IMR-90 (cell line): ENCODE data around the gene PSMA7. TPM values are rescaled to one million over a fixed set of nuclear protein-coding genes. Genes with fewer than 3 reads are reported as not detected.

ENCODE experiments used
- ATAC-seq: fragments of 200-7000 bp; cut with Tn5 transposase; 2 replicates; pipeline ENCODE4 v1.9.1; 2020; ENCODE audit warnings: low read depth, mild to moderate bottlenecking, moderate library complexity
- BruUV-seq: library from RNA; stranded (reverse); fragments of 400-500 nt; replicated peaks from 2 replicates; lab custom pipeline; 2021; lab: Mats Ljungman, UMichigan
- CTCF ChIA-PET: fragments of 300-600 bp; formaldehyde crosslinking; extraction: SDS; loops from one replicate; lab custom pipeline; 2021; ENCODE audit warnings: antibody characterized with exemption; lab: Yijun Ruan, JAX
- POLR2A ChIA-PET: fragments of 300-600 bp; sonication (Branson Sonifier 250); formaldehyde crosslinking; loops from one replicate; lab custom pipeline; 2022; ENCODE audit warnings: antibody characterized with exemption; ENCODE audit not compliant: unreplicated experiment; lab: Charles Lee
- DNase-seq: peaks from one replicate; pipeline ENCODE4 v3.0.0; 2013
- H2AFZ ChIP-seq: replicated peaks from 2 replicates; pipeline ENCODE3; 2013; ENCODE audit warnings: low read length, mild to moderate bottlenecking; ENCODE audit not compliant: poor library complexity
- H2AK5ac ChIP-seq: 2 replicates; pipeline ENCODE4 v1.6.1; 2013; ENCODE audit warnings: low read depth, low read length, inconsistent platforms
- H2AK9ac ChIP-seq: replicated peaks from 2 replicates; pipeline ENCODE3; 2013; ENCODE audit warnings: mild to moderate bottlenecking, low read depth, low read length, moderate library complexity; ENCODE audit not compliant: poor library complexity
- H2BK120ac ChIP-seq: 2 replicates; pipeline ENCODE4 v1.6.1; 2013; ENCODE audit warnings: low read depth, low read length, inconsistent platforms
- H2BK15ac ChIP-seq: 3 replicates; pipeline ENCODE4 v1.6.1; 2013; ENCODE audit warnings: low read depth, low read length, inconsistent platforms
- H2BK20ac ChIP-seq: 2 replicates; pipeline ENCODE4 v1.6.1; 2013; ENCODE audit warnings: low read depth, mild to moderate bottlenecking, inconsistent platforms, low read length, moderate library complexity
- H2BK5ac ChIP-seq: 2 replicates; pipeline ENCODE4 v1.6.1; 2013; ENCODE audit warnings: mild to moderate bottlenecking, low read depth, low read length, inconsistent platforms; ENCODE audit not compliant: poor library complexity, severe bottlenecking
- H3K14ac ChIP-seq: replicated peaks from 2 replicates; pipeline ENCODE4 v1.6.1; 2013; ENCODE audit warnings: low read depth, low read length, inconsistent platforms
- H3K18ac ChIP-seq: 2 replicates; pipeline ENCODE4 v1.6.1; 2013; ENCODE audit warnings: low read depth, low read length, control low read depth
- H3K23ac ChIP-seq: 2 replicates; pipeline ENCODE4 v1.6.1; 2013; ENCODE audit warnings: low read depth, low read length, inconsistent platforms
- H3K27ac ChIP-seq: 2 replicates; pipeline ENCODE4 v1.5.1; 2013; ENCODE audit warnings: mild to moderate bottlenecking, control low read depth, low read length; ENCODE audit not compliant: insufficient read depth
- H3K27me3 ChIP-seq: 2 replicates; pipeline ENCODE4 v1.6.1; 2013; ENCODE audit warnings: low read length; ENCODE audit not compliant: control insufficient read depth, insufficient read depth
- H3K36me3 ChIP-seq: 2 replicates; pipeline ENCODE4 v1.6.1; 2013; ENCODE audit warnings: low read length, mixed read lengths; ENCODE audit not compliant: control insufficient read depth, insufficient read depth
- H3K4ac ChIP-seq: 2 replicates; pipeline ENCODE4 v1.6.1; 2013; ENCODE audit warnings: low read depth, low read length, inconsistent platforms
- H3K4me1 ChIP-seq: 2 replicates; pipeline ENCODE4 v1.6.1; 2013; ENCODE audit warnings: low read length, mixed read lengths; ENCODE audit not compliant: control insufficient read depth, insufficient read depth
- H3K4me2 ChIP-seq: 2 replicates; pipeline ENCODE4 v1.6.1; 2013; ENCODE audit warnings: low read depth, mild to moderate bottlenecking, control low read depth, low read length, moderate library complexity
- H3K4me3 ChIP-seq: 2 replicates; pipeline ENCODE4 v1.5.1; 2013; ENCODE audit warnings: low read depth, mild to moderate bottlenecking, control low read depth, low read length, moderate library complexity; ENCODE audit not compliant: insufficient read depth
- H3K56ac ChIP-seq: 2 replicates; pipeline ENCODE4 v1.6.1; 2013; ENCODE audit warnings: low read length, inconsistent platforms; ENCODE audit not compliant: insufficient read depth; ENCODE audit errors: extremely low read depth
- H3K79me1 ChIP-seq, 2 experiments: 2 replicates each; pipeline ENCODE4 v1.6.1; 2013; ENCODE audit warnings: low read length in 2 of 2, inconsistent platforms in 1 of 2, low read depth in 1 of 2
- H3K9ac ChIP-seq: 2 replicates; pipeline ENCODE4 v1.6.1; 2013; ENCODE audit warnings: low read depth, low read length, control low read depth
- H3K9me1 ChIP-seq: 2 replicates; pipeline ENCODE4 v1.6.1; 2013; ENCODE audit warnings: low read length, inconsistent platforms; ENCODE audit not compliant: insufficient read depth
- H3K9me3 ChIP-seq: 2 replicates; pipeline ENCODE4 v1.6.1; 2013; ENCODE audit warnings: low read length; ENCODE audit not compliant: control insufficient read depth, insufficient read depth
- H4K20me1 ChIP-seq: 2 replicates; pipeline ENCODE4 v1.6.1; 2013; ENCODE audit warnings: low read length, inconsistent platforms; ENCODE audit not compliant: insufficient read depth
- H4K5ac ChIP-seq: 2 replicates; pipeline ENCODE4 v1.6.1; 2013; ENCODE audit warnings: mild to moderate bottlenecking, low read depth, low read length, control low read depth
- H4K8ac ChIP-seq, 2 experiments: 2 replicates each; pipeline ENCODE4 v1.6.1; 2013; ENCODE audit warnings: low read depth in 2 of 2, low read length in 2 of 2, control low read depth in 1 of 2, inconsistent platforms in 1 of 2
- H4K91ac ChIP-seq: 2 replicates; pipeline ENCODE4 v1.6.1; 2013; ENCODE audit warnings: low read depth, low read length, inconsistent platforms; ENCODE audit not compliant: insufficient read depth
- BHLHE40 ChIP-seq: fragments of 150-350 bp; IDR thresholded peaks from 2 replicates; pipeline ENCODE4 v1.6.1; 2016; ENCODE audit warnings: mild to moderate bottlenecking, low read depth, low read length
- FOS ChIP-seq: fragments of 150-350 bp; IDR thresholded peaks from 2 replicates; pipeline ENCODE4 v1.6.1; 2016; ENCODE audit warnings: low read depth, low read length
- MAZ ChIP-seq: IDR thresholded peaks from 2 replicates; pipeline ENCODE4 v1.6.1; 2012; ENCODE audit warnings: low read depth, mild to moderate bottlenecking, low read length, improper control_type of control experiment, moderate library complexity, borderline replicate concordance
- WGBS, 2 experiments: methylation state at CpG; one replicate each; pipeline versions ENCODE4 v1.1.5 to v1.1.7; 2013; ENCODE audit warnings: missing lambda C conversion rate in 2 of 2; ENCODE audit not compliant: insufficient read length in 1 of 2; ENCODE audit errors: extremely low coverage in 2 of 2; 5-methylcytosine and 5-hydroxymethylcytosine counted together
- dilution Hi-C: fragments of 300-500 bp; cut with HindIII; formaldehyde crosslinking; loops from one replicate; pipeline ENCODE4 v1.14.3; 2018; ENCODE audit warnings: low sequenced_read_pairs; ENCODE audit not compliant: unreplicated experiment
- in situ Hi-C: fragments of 300-500 bp; cut with MboI; formaldehyde crosslinking; loops from 3 replicates; pipeline ENCODE4 v1.14.3; 2019; ENCODE audit warnings: low sequenced_read_pairs, inconsistent platforms, mixed read lengths
- intact Hi-C: fragments of 100-400 bp; cut with micrococcal nuclease; formaldehyde crosslinking; loops from 2 replicates; pipeline ENCODE4 v1.10.0; 2022
- polyA plus RNA-seq, 3 experiments: library from polyadenylated mRNA; depleted of rRNA; stranded (reverse); fragments of >200 nt; gene quantifications; 2 replicates each; pipeline ENCODE4 v1.2.3, GENCODE V29; 2012; ENCODE audit warnings: low replicate concordance in 1 of 3
- total RNA-seq: library from RNA; depleted of rRNA; stranded (reverse); fragments of >200 nt; gene quantifications from 2 replicates; pipeline ENCODE4 v1.2.3, GENCODE V29; 2012
- TF ChIP-seq, protein P1 (sequence below): conservative IDR thresholded peaks from 2 replicates; pipeline ENCODE4 v1.5.1; 2012; ENCODE audit warnings: mild to moderate bottlenecking, low read depth, low read length, improper control_type of control experiment
- TF ChIP-seq, protein P2 (sequence below): fragments of 150-350 bp; IDR thresholded peaks from 2 replicates; pipeline ENCODE4 v1.6.1; 2017; ENCODE audit warnings: mild to moderate bottlenecking, antibody characterized with exemption, low read length, low read depth

PSMA7 gene
- total and polyA plus RNA-seq, 2 of the 4 experiments (the other 2 are of a cell fraction) = 417 to 458 TPM

DNA sequence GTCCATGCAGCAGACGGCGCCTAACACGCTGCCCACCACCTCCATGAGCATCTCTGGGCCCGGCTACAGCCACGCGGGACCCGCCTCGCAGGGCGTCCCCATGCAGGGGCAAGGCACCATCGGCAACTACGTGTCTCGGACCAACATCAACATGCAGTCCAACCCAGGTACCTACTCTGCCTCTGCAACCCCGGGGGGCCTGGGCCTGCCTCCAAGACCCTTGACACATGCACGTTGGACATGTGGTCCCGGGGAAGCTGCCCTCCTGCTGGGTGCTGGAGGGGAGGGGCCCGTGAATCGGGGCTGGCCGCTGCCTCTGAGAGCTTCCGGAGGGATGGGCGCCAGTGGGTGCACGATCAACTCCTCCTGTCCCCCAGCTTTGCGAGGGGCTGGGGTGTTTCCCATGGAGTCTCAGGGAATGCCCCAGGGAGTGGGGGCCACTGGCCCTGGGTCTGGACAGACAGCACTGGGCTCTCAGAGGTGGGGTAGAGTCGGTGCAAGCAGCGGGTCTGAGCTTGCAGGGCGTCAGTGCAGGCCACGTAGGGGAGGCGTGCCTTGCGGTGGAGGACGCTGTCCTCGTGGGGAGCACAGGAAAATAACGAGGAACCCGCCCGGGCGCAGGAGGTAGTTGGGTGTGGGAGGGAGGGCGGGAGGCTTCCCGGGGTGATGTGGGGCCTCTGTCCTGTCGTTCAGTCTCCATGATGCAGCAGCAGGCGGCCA, 19.7 kb upstream of the PSMA7 start:
- Histone ChIP-seq H2BK120ac (no peak overlapping the region), H2BK5ac (no peak overlapping the region), H2BK20ac (no peak overlapping the region), H3K79me1 (peaks cover 8 to 37% of the 10 kb centered on the region in 2 experiments), H3K27me3 (no peaks in the 10 kb centered on the region), H4K5ac (no peak overlapping the region), H2AK9ac (no peak overlapping the region), H3K4me2 (no peak overlapping the region), H2AK5ac (no peak overlapping the region), H3K4ac (no peak overlapping the region), H2AFZ (no peak overlapping the region), H3K14ac (no peak overlapping the region), H3K36me3 (peaks cover 55% of the 10 kb centered on the region), H3K9me1 (peaks cover 16% of the 10 kb centered on the region; the same call in 1 of the 2 replicates), H3K4me3 (no peak overlapping the region), H4K91ac (no peak overlapping the region), H3K27ac (no peak overlapping the region), H4K8ac (no peak overlapping the region), H3K9me3 (no peaks in the 10 kb centered on the region), H3K18ac (no peak overlapping the region), H3K56ac (no peak overlapping the region), H3K9ac (no peak overlapping the region), H2BK15ac (no peak overlapping the region), H3K23ac (no peak overlapping the region), H3K4me1 (peaks cover 7% of the 10 kb centered on the region), H4K20me1 (peaks cover 23% of the 10 kb centered on the region)
- in situ Hi-C loops (no loop called here), dilution Hi-C loops (no loop called here), intact Hi-C loops (no loop called here)
- no peak for DNase-seq
- 91% methylated on average over 17 of the region's 38 CpGs; no CpG with 5 or more reads in 1 of the 2 experiments for WGBS, 2 experiments
- ChIA-PET CTCF (no interaction called here), POLR2A (no interaction called here)
- no peak for ATAC-seq
- TF ChIP-seq, protein P1, sequence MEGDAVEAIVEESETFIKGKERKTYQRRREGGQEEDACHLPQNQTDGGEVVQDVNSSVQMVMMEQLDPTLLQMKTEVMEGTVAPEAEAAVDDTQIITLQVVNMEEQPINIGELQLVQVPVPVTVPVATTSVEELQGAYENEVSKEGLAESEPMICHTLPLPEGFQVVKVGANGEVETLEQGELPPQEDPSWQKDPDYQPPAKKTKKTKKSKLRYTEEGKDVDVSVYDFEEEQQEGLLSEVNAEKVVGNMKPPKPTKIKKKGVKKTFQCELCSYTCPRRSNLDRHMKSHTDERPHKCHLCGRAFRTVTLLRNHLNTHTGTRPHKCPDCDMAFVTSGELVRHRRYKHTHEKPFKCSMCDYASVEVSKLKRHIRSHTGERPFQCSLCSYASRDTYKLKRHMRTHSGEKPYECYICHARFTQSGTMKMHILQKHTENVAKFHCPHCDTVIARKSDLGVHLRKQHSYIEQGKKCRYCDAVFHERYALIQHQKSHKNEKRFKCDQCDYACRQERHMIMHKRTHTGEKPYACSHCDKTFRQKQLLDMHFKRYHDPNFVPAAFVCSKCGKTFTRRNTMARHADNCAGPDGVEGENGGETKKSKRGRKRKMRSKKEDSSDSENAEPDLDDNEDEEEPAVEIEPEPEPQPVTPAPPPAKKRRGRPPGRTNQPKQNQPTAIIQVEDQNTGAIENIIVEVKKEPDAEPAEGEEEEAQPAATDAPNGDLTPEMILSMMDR = no peak
- TF ChIP-seq BHLHE40 (no peak), FOS (no peak), MAZ (no peak)
- TF ChIP-seq, protein P2, sequence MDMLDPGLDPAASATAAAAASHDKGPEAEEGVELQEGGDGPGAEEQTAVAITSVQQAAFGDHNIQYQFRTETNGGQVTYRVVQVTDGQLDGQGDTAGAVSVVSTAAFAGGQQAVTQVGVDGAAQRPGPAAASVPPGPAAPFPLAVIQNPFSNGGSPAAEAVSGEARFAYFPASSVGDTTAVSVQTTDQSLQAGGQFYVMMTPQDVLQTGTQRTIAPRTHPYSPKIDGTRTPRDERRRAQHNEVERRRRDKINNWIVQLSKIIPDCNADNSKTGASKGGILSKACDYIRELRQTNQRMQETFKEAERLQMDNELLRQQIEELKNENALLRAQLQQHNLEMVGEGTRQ = no peak
- no TSS peak for BruUV-seq
